Measurements from ENCODE around the gene C2. TPM values are rescaled to one million over a fixed set of nuclear protein-coding genes. Genes with fewer than 3 reads are reported as not detected.
A peak's percentile ranks its signal among the peaks of the same experiment; 100 is the strongest.

Gene C2
- total RNA-seq, 1 donor from 2014 or later: 2.9 TPM

- Histone ChIP-seq H3K36me3 (peaks cover 0 to 21% of the 10 kb centered on the region in 2 donors), H3K27ac (peak overlapping the region; percentile 97), H3K9me3 (no peaks in the 10 kb centered on the region), H3K4me1 (peaks cover 50% of the 10 kb centered on the region), H3K27me3 (no peaks in the 10 kb centered on the region), H3K4me3 (peak overlapping the region; percentile 87 to 99)
- no peak for DNase-seq (ENCODE audit: extremely low spot score in 2 of 2)
- TF ChIP-seq POLR2A (IDR thresholded peaks at IDR 0.05): no peak
- TF ChIP-seq POLR2AphosphoS5 (IDR thresholded peaks at IDR 0.05; ENCODE audit: insufficient read depth in 1 of 2, low read depth in 1 of 2): peak in 1 of 2 donors; percentile 87
- intact Hi-C loops (cut with DNase I): no loop called here
Observed at GRCh38 chr6:31898383-31899011, 29.0 kb upstream of the C2 start.

DNA sequence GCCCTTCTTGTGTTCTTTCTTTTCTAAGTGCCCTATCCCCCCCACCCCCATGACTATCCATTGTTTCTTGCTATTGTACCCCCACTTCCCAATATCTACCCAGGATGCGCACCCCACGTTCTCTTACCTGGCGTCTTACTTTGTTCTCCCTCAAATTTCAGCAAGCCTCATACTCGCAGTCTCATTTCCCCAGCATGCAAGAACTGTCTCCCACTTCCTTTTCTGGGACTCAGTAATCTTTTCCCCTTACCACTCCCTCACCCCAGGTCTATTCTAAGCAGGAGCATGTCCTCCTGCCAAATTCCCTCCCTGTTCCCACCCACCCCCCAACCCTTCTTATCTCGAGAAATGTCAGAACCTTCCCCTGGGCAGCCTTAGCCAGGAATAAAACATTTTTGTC is 28.3 kb upstream of the C2 start:
- TF ChIP-seq, protein P1, sequence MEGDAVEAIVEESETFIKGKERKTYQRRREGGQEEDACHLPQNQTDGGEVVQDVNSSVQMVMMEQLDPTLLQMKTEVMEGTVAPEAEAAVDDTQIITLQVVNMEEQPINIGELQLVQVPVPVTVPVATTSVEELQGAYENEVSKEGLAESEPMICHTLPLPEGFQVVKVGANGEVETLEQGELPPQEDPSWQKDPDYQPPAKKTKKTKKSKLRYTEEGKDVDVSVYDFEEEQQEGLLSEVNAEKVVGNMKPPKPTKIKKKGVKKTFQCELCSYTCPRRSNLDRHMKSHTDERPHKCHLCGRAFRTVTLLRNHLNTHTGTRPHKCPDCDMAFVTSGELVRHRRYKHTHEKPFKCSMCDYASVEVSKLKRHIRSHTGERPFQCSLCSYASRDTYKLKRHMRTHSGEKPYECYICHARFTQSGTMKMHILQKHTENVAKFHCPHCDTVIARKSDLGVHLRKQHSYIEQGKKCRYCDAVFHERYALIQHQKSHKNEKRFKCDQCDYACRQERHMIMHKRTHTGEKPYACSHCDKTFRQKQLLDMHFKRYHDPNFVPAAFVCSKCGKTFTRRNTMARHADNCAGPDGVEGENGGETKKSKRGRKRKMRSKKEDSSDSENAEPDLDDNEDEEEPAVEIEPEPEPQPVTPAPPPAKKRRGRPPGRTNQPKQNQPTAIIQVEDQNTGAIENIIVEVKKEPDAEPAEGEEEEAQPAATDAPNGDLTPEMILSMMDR (IDR thresholded peaks at IDR 0.05): no peak
- TF ChIP-seq POLR2AphosphoS5 (IDR thresholded peaks at IDR 0.05; ENCODE audit: insufficient read depth in 1 of 2, low read depth in 1 of 2) (no peak), POLR2A (IDR thresholded peaks at IDR 0.05) (no peak)
- Histone ChIP-seq H3K4me1 (peaks cover 50% of the 10 kb centered on the region), H3K4me3 (no peak overlapping the region), H3K27me3 (no peaks in the 10 kb centered on the region), H3K9me3 (no peaks in the 10 kb centered on the region), H3K27ac (peak overlapping the region; percentile 97), H3K36me3 (peaks cover 0 to 14% of the 10 kb centered on the region in 2 donors)
- no peak for DNase-seq (ENCODE audit: extremely low spot score in 2 of 2)
- intact Hi-C loops (cut with DNase I): no loop called here

DNA sequence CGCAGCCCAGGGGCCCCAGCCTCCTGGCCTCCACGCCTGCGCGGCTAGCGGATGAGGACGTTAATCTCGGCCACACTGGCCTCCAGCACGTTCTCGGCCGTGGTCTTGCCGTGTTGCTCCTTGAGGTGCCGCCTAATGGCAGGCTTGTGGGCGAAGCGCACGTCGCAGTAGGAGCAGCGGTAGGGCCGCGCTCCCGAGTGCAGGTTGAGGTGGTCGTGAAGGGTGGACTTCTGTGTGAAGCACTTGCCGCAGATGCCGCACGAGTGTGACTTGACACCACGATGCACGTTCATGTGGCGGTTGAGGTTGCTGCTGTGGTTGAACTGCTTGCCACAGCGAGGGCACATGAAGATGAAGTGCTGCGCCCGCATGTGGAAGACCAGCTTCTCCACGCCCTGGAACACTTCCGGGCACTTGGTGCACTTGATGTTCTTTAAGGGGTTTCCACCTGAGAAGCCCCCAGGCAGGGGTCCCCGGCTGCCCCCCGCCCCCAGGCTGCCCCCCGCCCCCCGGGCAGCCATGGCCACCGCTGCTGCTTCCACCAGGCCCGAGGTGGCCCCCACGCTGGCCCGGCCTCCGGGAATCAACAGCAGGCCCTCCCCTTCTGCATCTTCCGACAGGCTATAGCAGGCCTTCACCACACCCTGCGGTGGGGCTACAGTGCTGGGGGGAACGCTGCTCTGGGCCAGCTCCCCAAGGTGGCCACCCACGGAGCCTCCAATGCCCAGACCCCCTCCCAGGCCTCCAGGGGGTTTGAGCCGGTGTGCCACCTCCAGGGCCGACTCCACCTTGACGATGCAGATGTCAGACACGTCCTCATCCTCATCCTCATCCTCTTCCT is 27.4 kb upstream of the C2 start:
- intact Hi-C loops (cut with DNase I): loop anchor here (5.0 kb wide), 1 partner anchor 47 kb away; the partner anchor contains the start of gene CFB
- Histone ChIP-seq H3K27me3 (no peaks in the 10 kb centered on the region), H3K4me3 (no peak overlapping the region), H3K27ac (peak overlapping the region; percentile 84), H3K9me3 (no peaks in the 10 kb centered on the region), H3K36me3 (peaks cover 0 to 5% of the 10 kb centered on the region in 2 donors), H3K4me1 (peaks cover 50% of the 10 kb centered on the region)
- no peak for TF ChIP-seq POLR2AphosphoS5 (IDR thresholded peaks at IDR 0.05; ENCODE audit: insufficient read depth in 1 of 2, low read depth in 1 of 2)
- TF ChIP-seq, protein P1 (IDR thresholded peaks at IDR 0.05): no peak
- no peak for DNase-seq (ENCODE audit: extremely low spot score in 2 of 2)

DNA sequence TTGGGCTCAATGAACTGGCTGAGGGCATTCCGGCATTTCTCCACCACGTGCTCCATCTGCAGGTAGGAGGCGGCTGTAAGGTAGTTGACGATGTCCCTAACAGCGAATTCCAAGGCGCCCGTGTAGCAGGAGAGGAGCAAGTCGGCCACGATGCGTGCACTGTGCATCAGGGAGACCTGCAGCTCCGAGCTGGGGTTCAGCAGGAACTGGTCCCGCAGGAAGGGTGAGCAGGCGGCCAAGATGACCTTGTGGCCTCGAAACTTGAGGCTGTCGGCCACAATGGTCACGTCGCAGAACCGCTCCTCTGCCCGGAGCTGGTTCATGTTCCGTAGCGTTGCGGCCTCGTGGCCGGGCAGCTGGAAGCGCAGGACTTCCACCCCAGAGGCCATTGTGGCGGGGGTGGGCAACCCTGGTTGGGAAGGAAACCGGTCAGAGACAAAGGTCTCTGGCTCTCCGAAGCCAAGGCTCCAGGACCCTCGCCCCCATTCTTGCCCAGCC is 26.6 kb upstream of the C2 start:
- no peak for TF ChIP-seq POLR2A (IDR thresholded peaks at IDR 0.05)
- peak in 1 of 2 donors; percentile 53 for TF ChIP-seq POLR2AphosphoS5 (IDR thresholded peaks at IDR 0.05; ENCODE audit: insufficient read depth in 1 of 2, low read depth in 1 of 2)
- Histone ChIP-seq H3K9me3 (no peaks in the 10 kb centered on the region), H3K4me3 (peak overlapping the region; percentile 54 to 76), H3K4me1 (peaks cover 49% of the 10 kb centered on the region), H3K27ac (peak overlapping the region; percentile 84), H3K36me3 (peaks cover 0 to 3% of the 10 kb centered on the region in 2 donors), H3K27me3 (no peaks in the 10 kb centered on the region)
- no peak for DNase-seq (ENCODE audit: extremely low spot score in 2 of 2)
- intact Hi-C loops (cut with DNase I): loop anchor here (5.0 kb wide), 1 partner anchor 46 kb away; the partner anchor contains the start of gene CFB

DNA sequence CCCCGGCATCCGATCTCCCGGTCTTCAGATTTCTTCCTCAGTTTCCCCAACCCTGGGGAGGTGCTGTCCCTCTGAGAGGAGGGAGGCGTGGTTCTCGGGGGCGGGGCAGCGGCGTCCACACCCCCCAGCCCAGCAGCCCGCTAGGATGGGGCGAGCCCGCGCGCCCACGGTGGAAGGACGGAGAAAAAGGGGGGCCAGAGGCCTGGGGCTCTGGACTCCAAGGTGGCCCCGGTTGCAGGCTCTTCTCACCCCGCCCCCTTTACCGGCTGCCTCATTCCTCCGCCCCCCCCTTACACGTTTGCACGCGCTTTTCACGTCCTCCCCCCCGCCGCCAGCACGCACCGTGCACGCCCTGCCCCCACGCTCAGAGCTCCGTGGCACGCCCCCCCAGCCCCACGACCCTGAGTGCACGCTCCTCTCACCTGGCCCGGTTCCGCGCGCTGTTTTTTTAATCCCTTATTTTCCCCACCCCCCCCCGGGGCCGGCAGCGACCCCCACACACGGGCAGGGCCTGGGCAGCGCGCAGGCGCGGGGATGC is 26.0 kb upstream of the C2 start:
- Histone ChIP-seq H3K36me3 (no peaks in the 10 kb centered on the region), H3K27me3 (no peaks in the 10 kb centered on the region), H3K9me3 (no peaks in the 10 kb centered on the region), H3K4me3 (peak overlapping the region; percentile 54 to 76), H3K4me1 (peaks cover 43% of the 10 kb centered on the region), H3K27ac (peak overlapping the region; percentile 84)
- intact Hi-C loops (cut with DNase I): loop anchor here (5.0 kb wide), 1 partner anchor 46 kb away; the partner anchor contains the start of gene CFB
- no peak for TF ChIP-seq POLR2AphosphoS5 (IDR thresholded peaks at IDR 0.05; ENCODE audit: insufficient read depth in 1 of 2, low read depth in 1 of 2)
- TF ChIP-seq, protein P1 (IDR thresholded peaks at IDR 0.05): no peak
- no peak for TF ChIP-seq POLR2A (IDR thresholded peaks at IDR 0.05)
- DNase-seq (ENCODE audit: extremely low spot score in 2 of 2): no peak

Measured in vagina (tissue), 2 donors.